Keratinocyte (primary cell): ENCODE data around the gene LRP1B. TPM values are rescaled to one million over a fixed set of nuclear protein-coding genes. Genes with fewer than 3 reads are reported as not detected.
"Not testable (repeated sequence)": the region's sequence is repeated elsewhere in the genome, so short reads cannot be mapped to it uniquely, and the experiment has no call there.

Experiments used
- DNase-seq: peaks from one replicate; pipeline ENCODE4 v3.0.0-alpha.2; 2011; ENCODE audit warnings: low read depth, missing footprints, low spot score
- FAIRE-seq: peaks from 2 replicates; lab custom pipeline; 2011; peaks lifted over from hg19 to GRCh38; lab: Jason Lieb, UNC
- H2AFZ ChIP-seq: 2 replicates; pipeline ENCODE4 v1.6.0; 2012; ENCODE audit warnings: low read length, control low read depth, inconsistent platforms; ENCODE audit not compliant: control insufficient read depth
- H3K27ac ChIP-seq: 2 replicates; pipeline ENCODE4 v1.5.1; 2011; ENCODE audit warnings: low read length; ENCODE audit not compliant: control insufficient read depth, insufficient read depth
- H3K27me3 ChIP-seq: 3 replicates; pipeline ENCODE4 v1.6.0; 2011; ENCODE audit warnings: low read length; ENCODE audit not compliant: control insufficient read depth, insufficient read depth; ENCODE audit errors: extremely low read depth
- H3K36me3 ChIP-seq, 2 experiments: 2 replicates in 1 of 2; 3 replicates in 1 of 2; pipeline ENCODE4 v1.5.1; 2011; ENCODE audit warnings: low read length in 2 of 2, mild to moderate bottlenecking in 1 of 2; ENCODE audit not compliant: control insufficient read depth in 2 of 2, insufficient read depth in 2 of 2; ENCODE audit errors: extremely low read depth in 1 of 2
- H3K4me1 ChIP-seq: 3 replicates; pipeline ENCODE4 v1.5.1; 2011; ENCODE audit warnings: low read length; ENCODE audit not compliant: control insufficient read depth, insufficient read depth; ENCODE audit errors: extremely low read depth
- H3K4me2 ChIP-seq: 3 replicates; pipeline ENCODE4 v1.6.0; 2011; ENCODE audit warnings: low read depth, low read length; ENCODE audit not compliant: control insufficient read depth, insufficient read depth; ENCODE audit errors: extremely low read depth
- H3K4me3 ChIP-seq, 3 experiments: fragments of 200-600 bp in 1 of 3; sonication (generic) in 1 of 3; 2 replicates in 2 of 3; 3 replicates in 1 of 3; pipeline ENCODE4 v1.5.1; 2011 to 2016; ENCODE audit warnings: low read length in 3 of 3, mild to moderate bottlenecking in 3 of 3, control low read depth in 2 of 3, inconsistent platforms in 1 of 3, low read depth in 1 of 3, mixed read lengths in 1 of 3, mixed run types in 1 of 3, moderate library complexity in 1 of 3; ENCODE audit not compliant: control insufficient read depth in 2 of 3, insufficient read depth in 2 of 3; ENCODE audit errors: extremely low read depth in 1 of 3
- H3K79me2 ChIP-seq: 2 replicates; pipeline ENCODE4 v1.6.0; 2012; ENCODE audit warnings: low read length; ENCODE audit not compliant: control insufficient read depth, insufficient read depth
- H3K9ac ChIP-seq: 3 replicates; pipeline ENCODE4 v1.6.0; 2011; ENCODE audit warnings: low read length; ENCODE audit not compliant: control insufficient read depth, insufficient read depth; ENCODE audit errors: extremely low read depth
- H3K9me1 ChIP-seq: 3 replicates; pipeline ENCODE4 v1.6.0; 2011; ENCODE audit warnings: low read length; ENCODE audit not compliant: control insufficient read depth, insufficient read depth; ENCODE audit errors: extremely low read depth
- H3K9me3 ChIP-seq: 2 replicates; pipeline ENCODE4 v1.5.1; 2012; ENCODE audit warnings: low read depth, low read length; ENCODE audit not compliant: control insufficient read depth
- H4K20me1 ChIP-seq: 3 replicates; pipeline ENCODE4 v1.6.0; 2011; ENCODE audit warnings: low read length; ENCODE audit not compliant: control insufficient read depth, insufficient read depth; ENCODE audit errors: extremely low read depth
- EZH2 ChIP-seq: IDR thresholded peaks from one replicate; pipeline ENCODE4 v1.6.1; 2012; ENCODE audit warnings: inconsistent platforms, mild to moderate bottlenecking, low read length, moderate library complexity
- dilution Hi-C: fragments of 300-500 bp; cut with MboI; formaldehyde crosslinking; loops from one replicate; pipeline ENCODE4 v1.7.0; 2020; ENCODE audit warnings: low sequenced_read_pairs; ENCODE audit not compliant: extremely low pct_ligation_motif_present
- polyA plus RNA-seq, 5 experiments: library from polyadenylated mRNA; depleted of rRNA in 3 of 5; stranded (reverse) in 3 of 5; stranded (forward) in 1 of 5; unstranded in 1 of 5; fragments of >200 nt; gene quantifications; 1 replicate in 1 of 5; 2 replicates in 3 of 5; 3 replicates in 1 of 5; pipeline versions ENCODE4 v1.2.1 to v1.2.3, GENCODE V29; 2011 to 2012; ENCODE audit warnings: missing spikeins in 2 of 5, low read depth in 1 of 5, low replicate concordance in 1 of 5
- TF ChIP-seq, protein P1 (sequence below), 3 experiments: IDR thresholded peaks in 1 of 3; conservative IDR thresholded peaks in 1 of 3; optimal IDR thresholded peaks in 1 of 3; 2 replicates in 2 of 3; 3 replicates in 1 of 3; pipeline versions ENCODE3 to v1.5.1; 2011; ENCODE audit warnings: low read length in 3 of 3, mild to moderate bottlenecking in 3 of 3, moderate library complexity in 2 of 3, control low read depth in 1 of 3, inconsistent platforms in 1 of 3; ENCODE audit not compliant: insufficient read depth in 2 of 3; ENCODE audit errors: extremely low read depth in 1 of 3

The LRP1B gene
- polyA plus RNA-seq, 1 donor (not counting 4 experiments of a cell fraction or from before 2014, with no cell fraction given), result not detected

DNA sequence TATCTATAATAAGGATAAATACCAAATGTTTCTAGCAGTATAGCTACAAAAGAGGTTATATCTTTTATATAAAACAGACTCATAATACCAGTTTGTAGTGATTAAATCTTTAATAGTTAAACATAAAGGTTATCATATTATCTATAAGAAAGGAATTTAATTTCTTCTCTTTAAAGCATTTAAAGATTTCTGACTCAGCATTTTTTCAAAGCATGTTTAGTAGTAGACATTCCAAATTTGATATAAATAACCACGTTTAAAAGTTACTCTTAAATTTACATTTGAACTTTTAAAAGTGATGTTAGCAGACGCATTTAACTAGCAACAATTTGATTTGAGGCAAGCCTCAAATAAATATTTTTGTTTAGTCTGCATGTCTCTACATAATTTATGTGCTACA, 1842.6 kb downstream of the LRP1B start:
- H2AFZ ChIP-seq, result no peak overlapping the region
- H3K27ac ChIP-seq, result no peak overlapping the region
- no peak for DNase-seq
- H3K9me1 ChIP-seq, result no peaks in the 10 kb centered on the region
- dilution Hi-C loops, result no loop called here
- H3K9me3 ChIP-seq, result no peaks in the 10 kb centered on the region
- no peak overlapping the region for H3K4me2 ChIP-seq
- TF ChIP-seq, protein P1, sequence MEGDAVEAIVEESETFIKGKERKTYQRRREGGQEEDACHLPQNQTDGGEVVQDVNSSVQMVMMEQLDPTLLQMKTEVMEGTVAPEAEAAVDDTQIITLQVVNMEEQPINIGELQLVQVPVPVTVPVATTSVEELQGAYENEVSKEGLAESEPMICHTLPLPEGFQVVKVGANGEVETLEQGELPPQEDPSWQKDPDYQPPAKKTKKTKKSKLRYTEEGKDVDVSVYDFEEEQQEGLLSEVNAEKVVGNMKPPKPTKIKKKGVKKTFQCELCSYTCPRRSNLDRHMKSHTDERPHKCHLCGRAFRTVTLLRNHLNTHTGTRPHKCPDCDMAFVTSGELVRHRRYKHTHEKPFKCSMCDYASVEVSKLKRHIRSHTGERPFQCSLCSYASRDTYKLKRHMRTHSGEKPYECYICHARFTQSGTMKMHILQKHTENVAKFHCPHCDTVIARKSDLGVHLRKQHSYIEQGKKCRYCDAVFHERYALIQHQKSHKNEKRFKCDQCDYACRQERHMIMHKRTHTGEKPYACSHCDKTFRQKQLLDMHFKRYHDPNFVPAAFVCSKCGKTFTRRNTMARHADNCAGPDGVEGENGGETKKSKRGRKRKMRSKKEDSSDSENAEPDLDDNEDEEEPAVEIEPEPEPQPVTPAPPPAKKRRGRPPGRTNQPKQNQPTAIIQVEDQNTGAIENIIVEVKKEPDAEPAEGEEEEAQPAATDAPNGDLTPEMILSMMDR (optimal IDR thresholded peaks at IDR 0.05 in 1 of 3, IDR thresholded peaks at IDR 0.05 in 1 of 3, conservative IDR thresholded peaks at IDR 0.05 in 1 of 3; ENCODE audit: extremely low read depth in 1 of 3, insufficient read depth in 2 of 3, low read length in 3 of 3), result no peak
- no peak for TF ChIP-seq EZH2
- no peaks in the 10 kb centered on the region for H3K36me3 ChIP-seq
- no peak overlapping the region for H3K4me3 ChIP-seq
- no peaks in the 10 kb centered on the region for H3K79me2 ChIP-seq
- FAIRE-seq, result no peak
- H4K20me1 ChIP-seq, result no peaks in the 10 kb centered on the region
- H3K27me3 ChIP-seq, result no peaks in the 10 kb centered on the region
- no peak overlapping the region for H3K9ac ChIP-seq
- no peaks in the 10 kb centered on the region for H3K4me1 ChIP-seq

DNA sequence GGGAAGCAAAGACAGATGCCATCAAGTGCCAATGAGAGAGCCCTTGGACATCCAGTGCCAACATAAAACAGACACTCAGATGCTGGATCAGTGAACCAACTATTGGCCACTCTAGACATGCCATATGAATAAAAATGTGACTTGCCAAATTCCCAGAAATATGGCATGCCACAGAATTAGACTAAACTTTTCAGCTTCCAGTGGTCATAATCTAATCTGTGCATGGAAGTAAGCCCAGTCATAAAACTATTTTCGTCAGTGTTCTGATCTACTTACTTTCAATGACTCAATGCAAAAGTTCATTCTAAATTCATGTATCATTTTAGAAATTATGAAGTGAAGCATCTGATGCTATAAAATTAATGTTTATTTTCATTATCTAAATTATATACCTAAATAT, 1844.4 kb downstream of the LRP1B start:
- no peaks in the 10 kb centered on the region for H3K4me1 ChIP-seq
- no peaks in the 10 kb centered on the region for H3K9me3 ChIP-seq
- H3K27me3 ChIP-seq, result no peaks in the 10 kb centered on the region
- no peak overlapping the region for H3K27ac ChIP-seq
- H3K9me1 ChIP-seq, result no peaks in the 10 kb centered on the region
- H2AFZ ChIP-seq, result no peak overlapping the region
- H3K9ac ChIP-seq, result no peak overlapping the region
- H3K79me2 ChIP-seq, result no peaks in the 10 kb centered on the region
- dilution Hi-C loops, result no loop called here
- H3K36me3 ChIP-seq, result no peaks in the 10 kb centered on the region
- DNase-seq, result no peak
- no peak for FAIRE-seq
- H4K20me1 ChIP-seq, result no peaks in the 10 kb centered on the region
- TF ChIP-seq, protein P1 (optimal IDR thresholded peaks at IDR 0.05 in 1 of 3, IDR thresholded peaks at IDR 0.05 in 1 of 3, conservative IDR thresholded peaks at IDR 0.05 in 1 of 3; ENCODE audit: extremely low read depth in 1 of 3, insufficient read depth in 2 of 3, low read length in 3 of 3), result no peak
- TF ChIP-seq EZH2, result no peak
- no peak overlapping the region for H3K4me3 ChIP-seq
- no peak overlapping the region for H3K4me2 ChIP-seq

DNA sequence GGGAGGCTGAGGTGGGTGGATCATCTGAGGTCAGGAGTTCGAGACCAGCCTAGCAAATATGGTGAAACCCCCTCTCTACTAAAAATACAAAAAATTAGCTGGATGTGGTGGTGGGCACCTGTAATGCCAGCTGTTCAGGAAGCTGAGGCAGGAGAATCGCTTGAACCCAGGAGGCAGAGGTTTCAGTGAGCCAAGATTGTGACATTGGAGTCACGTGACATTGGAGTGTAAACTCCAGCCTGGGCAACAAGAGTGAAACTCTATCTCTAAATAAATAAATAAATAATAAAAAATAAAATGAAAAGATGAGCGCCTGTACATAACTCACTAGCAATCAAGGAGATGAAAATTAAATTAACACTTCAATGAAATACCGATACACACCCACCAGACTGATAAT, 1853.5 kb downstream of the LRP1B start:
- H3K27ac ChIP-seq, H3K27me3 ChIP-seq, H3K4me1 ChIP-seq, FAIRE-seq, H3K9me3 ChIP-seq, H3K9ac ChIP-seq, H4K20me1 ChIP-seq, H2AFZ ChIP-seq, dilution Hi-C loops, H3K79me2 ChIP-seq, H3K4me3 ChIP-seq, H3K4me2 ChIP-seq, DNase-seq, H3K36me3 ChIP-seq, H3K9me1 ChIP-seq: not testable (repeated sequence)
